GM21576 (cell line): ENCODE results near the gene PCMTD2.
"Not testable (repeated sequence)": the region's sequence is repeated elsewhere in the genome, so short reads cannot be mapped to it uniquely, and the experiment has no call there.

ENCODE experiments used
- ATAC-seq: cut with Tn5 transposase; IDR thresholded peaks from one replicate; pipeline ENCODE4 v1.9.1; 2021; ENCODE audit warnings: mild to moderate bottlenecking, moderate library complexity; ENCODE audit not compliant: unreplicated experiment

Gene PCMTD2

GRCh38 chr20:64223526-64224067, 32.0 kb upstream of the PCMTD2 start:
- ATAC-seq: no peak

- ATAC-seq: no peak
Observed at GRCh38 chr20:64224351-64225170, 31.0 kb upstream of the PCMTD2 start.

- ATAC-seq: no peak
Observed at GRCh38 chr20:64225171-64225595, 30.4 kb upstream of the PCMTD2 start.

GRCh38 chr20:64225828-64226598, 29.5 kb upstream of the PCMTD2 start:
- no peak for ATAC-seq

GRCh38 chr20:64226686-64227580, 28.6 kb upstream of the PCMTD2 start:
- ATAC-seq: no peak

- ATAC-seq: no peak
Observed at GRCh38 chr20:64228086-64228653, 27.4 kb upstream of the PCMTD2 start.

GRCh38 chr20:64228751-64229506, 26.6 kb upstream of the PCMTD2 start:
- ATAC-seq: no peak

GRCh38 chr20:64229507-64230061, 26.0 kb upstream of the PCMTD2 start:
- ATAC-seq: no peak

GRCh38 chr20:64230461-64231145, 24.9 kb upstream of the PCMTD2 start:
- no peak for ATAC-seq

- no peak for ATAC-seq
Observed at GRCh38 chr20:64231621-64232550, 23.7 kb upstream of the PCMTD2 start.

- ATAC-seq: no peak
Observed at GRCh38 chr20:64232794-64233193, 22.8 kb upstream of the PCMTD2 start.

- ATAC-seq: no peak
Observed at GRCh38 chr20:64233725-64234124, 21.8 kb upstream of the PCMTD2 start.

- no peak for ATAC-seq
Observed at GRCh38 chr20:64234291-64234791, 21.2 kb upstream of the PCMTD2 start.

- not testable (repeated sequence) for ATAC-seq
Observed at GRCh38 chr20:64234921-64235565, 20.5 kb upstream of the PCMTD2 start.

GRCh38 chr20:64236137-64237088, 19.1 kb upstream of the PCMTD2 start:
- no peak for ATAC-seq

GRCh38 chr20:64237316-64237715, 18.2 kb upstream of the PCMTD2 start:
- ATAC-seq: no peak
